ENCODE results near the gene CACNA1A.

CACNA1A gene

GRCh38 chr19:13451434-13451995, 54.8 kb downstream of the CACNA1A start:
- no peak for DNase-seq (ENCODE audit: low read depth)
- TF ChIP-seq CTCF (IDR thresholded peaks at IDR 0.05; ENCODE audit: low read length, missing control alignments): no peak
- H3K4me3 ChIP-seq (replicated peaks; ENCODE audit: low read depth, low read length): no peak overlapping the region

- TF ChIP-seq CTCF (IDR thresholded peaks at IDR 0.05; ENCODE audit: low read length, missing control alignments): no peak
- no peak for DNase-seq (ENCODE audit: low read depth)
- no peak overlapping the region for H3K4me3 ChIP-seq (replicated peaks; ENCODE audit: low read depth, low read length)
These were observed 58.3 kb downstream of the CACNA1A start for GRCh38 chr19:13447978-13448377.

- no peak overlapping the region for H3K4me3 ChIP-seq (replicated peaks; ENCODE audit: low read depth, low read length)
- peak; percentile 59 for DNase-seq (ENCODE audit: low read depth)
- TF ChIP-seq CTCF (IDR thresholded peaks at IDR 0.05; ENCODE audit: low read length, missing control alignments): no peak
These were observed 64.3 kb downstream of the CACNA1A start for GRCh38 chr19:13441810-13442512.

GRCh38 chr19:13437919-13438618, 68.2 kb downstream of the CACNA1A start:
- DNase-seq (ENCODE audit: low read depth): no peak
- TF ChIP-seq CTCF (IDR thresholded peaks at IDR 0.05; ENCODE audit: low read length, missing control alignments): no peak
- H3K4me3 ChIP-seq (replicated peaks; ENCODE audit: low read depth, low read length): no peak overlapping the region

- DNase-seq (ENCODE audit: low read depth): no peak
- TF ChIP-seq CTCF (IDR thresholded peaks at IDR 0.05; ENCODE audit: low read length, missing control alignments): no peak
- H3K4me3 ChIP-seq (replicated peaks; ENCODE audit: low read depth, low read length): no peak overlapping the region
These were observed 69.9 kb downstream of the CACNA1A start for GRCh38 chr19:13436352-13436751.

- peak; percentile 66 for DNase-seq (ENCODE audit: low read depth)
- no peak overlapping the region for H3K4me3 ChIP-seq (replicated peaks; ENCODE audit: low read depth, low read length)
- peak; percentile 94 for TF ChIP-seq CTCF (IDR thresholded peaks at IDR 0.05; ENCODE audit: low read length, missing control alignments)
These were observed 75.3 kb downstream of the CACNA1A start for GRCh38 chr19:13430790-13431582.
